Measurements from ENCODE around the gene HIBCH. TPM values are rescaled to one million over a fixed set of nuclear protein-coding genes. Genes with fewer than 3 reads are reported as not detected.
"Not testable (repeated sequence)": the region's sequence is repeated elsewhere in the genome, so short reads cannot be mapped to it uniquely, and the experiment has no call there.

The HIBCH gene
- total RNA-seq, 1 donor from 2014 or later = 22.0 TPM

DNA sequence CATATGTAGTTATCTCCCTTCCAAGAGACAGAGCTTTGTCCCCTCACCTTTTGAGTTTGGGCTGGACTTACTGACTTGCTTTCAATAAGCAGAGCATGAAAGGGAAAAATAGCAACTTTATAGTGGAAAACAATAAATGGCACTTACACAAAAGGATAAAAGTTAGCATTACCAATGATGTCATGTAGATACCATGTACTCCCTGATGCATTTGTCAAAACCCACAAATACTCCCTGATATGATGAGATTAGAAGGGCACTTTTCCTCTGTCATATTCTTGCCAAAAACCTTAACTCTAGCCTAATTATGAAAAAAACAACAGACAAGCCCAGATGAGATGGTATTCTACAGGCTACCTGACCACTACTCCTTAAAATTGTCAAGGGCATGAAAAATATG is 16.0 kb downstream of the HIBCH start:
- peaks cover 8% of the 10 kb centered on the region for H3K36me3 Mint-ChIP-seq (ENCODE audit: unreplicated experiment)
- DNase-seq = no peak
- H3K27me3 Mint-ChIP-seq (ENCODE audit: unreplicated experiment) = no peaks in the 10 kb centered on the region
- peaks cover 2% of the 10 kb centered on the region for H3K9me3 Mint-ChIP-seq (ENCODE audit: unreplicated experiment)
- no peak overlapping the region for H3K4me3 Mint-ChIP-seq (ENCODE audit: unreplicated experiment)
- no peak overlapping the region for H3K27ac Mint-ChIP-seq (ENCODE audit: unreplicated experiment)
- no peaks in the 10 kb centered on the region for H3K4me1 Mint-ChIP-seq (ENCODE audit: low read depth, unreplicated experiment)
- TF ChIP-seq, protein P1, sequence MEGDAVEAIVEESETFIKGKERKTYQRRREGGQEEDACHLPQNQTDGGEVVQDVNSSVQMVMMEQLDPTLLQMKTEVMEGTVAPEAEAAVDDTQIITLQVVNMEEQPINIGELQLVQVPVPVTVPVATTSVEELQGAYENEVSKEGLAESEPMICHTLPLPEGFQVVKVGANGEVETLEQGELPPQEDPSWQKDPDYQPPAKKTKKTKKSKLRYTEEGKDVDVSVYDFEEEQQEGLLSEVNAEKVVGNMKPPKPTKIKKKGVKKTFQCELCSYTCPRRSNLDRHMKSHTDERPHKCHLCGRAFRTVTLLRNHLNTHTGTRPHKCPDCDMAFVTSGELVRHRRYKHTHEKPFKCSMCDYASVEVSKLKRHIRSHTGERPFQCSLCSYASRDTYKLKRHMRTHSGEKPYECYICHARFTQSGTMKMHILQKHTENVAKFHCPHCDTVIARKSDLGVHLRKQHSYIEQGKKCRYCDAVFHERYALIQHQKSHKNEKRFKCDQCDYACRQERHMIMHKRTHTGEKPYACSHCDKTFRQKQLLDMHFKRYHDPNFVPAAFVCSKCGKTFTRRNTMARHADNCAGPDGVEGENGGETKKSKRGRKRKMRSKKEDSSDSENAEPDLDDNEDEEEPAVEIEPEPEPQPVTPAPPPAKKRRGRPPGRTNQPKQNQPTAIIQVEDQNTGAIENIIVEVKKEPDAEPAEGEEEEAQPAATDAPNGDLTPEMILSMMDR (IDR thresholded peaks at IDR 0.05; ENCODE audit: partially characterized antibody, unreplicated experiment) = no peak

DNA sequence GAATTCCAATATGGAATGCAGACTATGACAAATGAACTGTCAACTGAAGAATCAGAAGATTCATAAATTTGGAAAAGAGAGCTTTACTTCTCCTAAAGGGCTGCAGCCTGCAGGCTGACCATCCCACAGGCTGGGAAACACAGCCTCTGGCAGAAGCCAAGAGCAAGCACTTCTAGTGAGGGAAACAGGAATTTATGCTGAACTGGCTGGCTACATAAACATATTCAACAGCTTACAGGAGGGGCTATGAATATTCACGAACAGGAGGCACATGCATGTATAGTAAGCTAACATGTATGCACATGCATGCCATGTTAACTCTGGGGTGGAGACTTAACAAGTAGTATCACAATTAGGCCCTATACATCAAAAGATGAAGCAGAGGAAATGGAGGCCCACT is 17.6 kb downstream of the HIBCH start:
- Mint-ChIP-seq H3K4me1 (ENCODE audit: low read depth, unreplicated experiment) (no peaks in the 10 kb centered on the region), H3K36me3 (ENCODE audit: unreplicated experiment) (peaks cover 8% of the 10 kb centered on the region), H3K27ac (ENCODE audit: unreplicated experiment) (no peak overlapping the region), H3K27me3 (ENCODE audit: unreplicated experiment) (no peaks in the 10 kb centered on the region), H3K4me3 (ENCODE audit: unreplicated experiment) (no peak overlapping the region), H3K9me3 (ENCODE audit: unreplicated experiment) (peaks cover 2% of the 10 kb centered on the region)
- DNase-seq = no peak
- TF ChIP-seq, protein P1 (IDR thresholded peaks at IDR 0.05; ENCODE audit: partially characterized antibody, unreplicated experiment) = no peak

DNA sequence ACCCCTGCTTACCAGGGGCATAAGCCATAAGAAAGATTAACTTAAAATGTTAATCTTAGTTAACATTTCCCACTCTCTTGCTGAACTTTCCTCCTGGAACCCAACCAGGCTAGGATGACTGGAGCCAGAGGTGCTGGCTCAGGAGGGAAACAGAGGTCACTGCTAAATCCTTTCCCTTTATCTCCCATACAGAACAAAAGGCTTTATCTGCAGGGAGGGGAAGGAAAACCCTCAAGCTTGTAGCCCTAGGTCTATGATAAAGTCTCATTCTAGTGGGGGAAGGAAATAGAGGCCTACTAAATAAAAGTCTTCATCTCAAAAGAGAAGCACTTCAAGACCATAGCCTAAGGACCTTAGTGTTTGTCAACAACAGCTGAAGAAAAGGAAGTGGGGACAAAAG is 18.6 kb downstream of the HIBCH start:
- H3K27me3 Mint-ChIP-seq (ENCODE audit: unreplicated experiment) = no peaks in the 10 kb centered on the region
- peaks cover 2% of the 10 kb centered on the region for H3K9me3 Mint-ChIP-seq (ENCODE audit: unreplicated experiment)
- no peaks in the 10 kb centered on the region for H3K4me1 Mint-ChIP-seq (ENCODE audit: low read depth, unreplicated experiment)
- H3K4me3 Mint-ChIP-seq (ENCODE audit: unreplicated experiment) = no peak overlapping the region
- TF ChIP-seq, protein P1 (IDR thresholded peaks at IDR 0.05; ENCODE audit: partially characterized antibody, unreplicated experiment) = no peak
- peaks cover 8% of the 10 kb centered on the region for H3K36me3 Mint-ChIP-seq (ENCODE audit: unreplicated experiment)
- no peak for DNase-seq
- no peak overlapping the region for H3K27ac Mint-ChIP-seq (ENCODE audit: unreplicated experiment)

DNA sequence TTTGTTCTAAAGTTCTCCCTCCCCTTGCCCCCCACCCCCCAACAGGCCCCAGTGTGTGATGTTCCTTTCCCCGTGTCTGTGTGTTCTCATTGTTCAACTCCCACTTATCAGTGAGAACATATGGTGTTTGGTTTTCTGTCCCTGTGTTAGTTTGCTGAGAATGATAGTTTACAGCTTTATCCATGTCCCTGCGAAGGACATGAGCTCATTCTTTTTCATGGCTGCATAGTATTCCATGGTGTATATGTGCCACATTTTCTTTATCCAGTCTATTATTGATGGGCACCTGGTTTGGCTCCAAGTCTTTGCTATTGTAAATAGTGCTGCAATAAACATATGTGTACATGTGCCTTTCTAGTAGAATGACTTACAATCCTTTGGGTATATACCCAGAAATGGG is 21.7 kb downstream of the HIBCH start:
- not testable (repeated sequence) for H3K27me3 Mint-ChIP-seq (ENCODE audit: unreplicated experiment); H3K4me3 Mint-ChIP-seq (ENCODE audit: unreplicated experiment); H3K4me1 Mint-ChIP-seq (ENCODE audit: low read depth, unreplicated experiment); DNase-seq; H3K36me3 Mint-ChIP-seq (ENCODE audit: unreplicated experiment); H3K9me3 Mint-ChIP-seq (ENCODE audit: unreplicated experiment); H3K27ac Mint-ChIP-seq (ENCODE audit: unreplicated experiment)

DNA sequence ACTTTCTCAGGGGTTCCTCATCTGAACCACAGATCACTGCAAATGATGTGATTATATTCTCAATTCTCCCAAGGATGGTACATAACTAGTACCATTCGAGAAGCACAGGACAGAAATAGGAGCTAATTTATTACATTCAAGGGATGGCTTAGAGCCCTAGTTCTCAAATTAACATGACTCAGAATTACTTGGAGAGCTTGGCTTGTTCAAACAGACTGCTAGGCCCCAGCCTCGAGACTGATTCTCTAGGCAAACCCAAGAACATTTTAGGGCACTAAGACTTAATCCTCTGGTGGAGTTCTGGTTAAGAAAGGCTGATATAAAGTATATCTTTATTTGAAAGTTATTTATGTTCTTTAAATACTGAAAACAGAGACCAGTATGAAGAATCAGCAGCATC is 35.8 kb downstream of the HIBCH start:
- DNase-seq = no peak
- Mint-ChIP-seq H3K4me3 (ENCODE audit: unreplicated experiment) (no peak overlapping the region), H3K36me3 (ENCODE audit: unreplicated experiment) (no peaks in the 10 kb centered on the region), H3K27me3 (ENCODE audit: unreplicated experiment) (no peaks in the 10 kb centered on the region), H3K4me1 (ENCODE audit: low read depth, unreplicated experiment) (no peaks in the 10 kb centered on the region), H3K27ac (ENCODE audit: unreplicated experiment) (no peak overlapping the region), H3K9me3 (ENCODE audit: unreplicated experiment) (no peaks in the 10 kb centered on the region)
- TF ChIP-seq, protein P1 (IDR thresholded peaks at IDR 0.05; ENCODE audit: partially characterized antibody, unreplicated experiment) = no peak

All from glutamatergic neuron (in vitro differentiated cells).